Stimulated activated memory B cell treated with anti-CD40 and anti-IgM and Interleukin-4, amounts not matched to agents 10 μg/mL and 1 μg/mL and 100 μg/mL, for 72 hours (primary cell): ENCODE results near the gene ZNF595.
"Not testable (repeated sequence)": the region's sequence is repeated elsewhere in the genome, so short reads cannot be mapped to it uniquely, and the experiment has no call there.

Experiments used
- ATAC-seq: fragments of 150-1000 bp; cut with Tn5 transposase; 2 replicates; pipeline ENCODE4 v1.10.0; 2021
- H3K27ac Mint-ChIP-seq: one replicate; pipeline ENCODE4 v1.8.0; 2022; ENCODE audit warnings: mild to moderate bottlenecking, mixed read lengths
- H3K27me3 Mint-ChIP-seq: one replicate; pipeline ENCODE4 v1.8.0; 2022; ENCODE audit warnings: mixed read lengths
- H3K36me3 Mint-ChIP-seq: one replicate; pipeline ENCODE4 v1.8.0; 2022; ENCODE audit warnings: mixed read lengths
- H3K4me1 Mint-ChIP-seq: one replicate; pipeline ENCODE4 v1.8.0; 2022; ENCODE audit warnings: mixed read lengths
- H3K4me3 Mint-ChIP-seq: one replicate; pipeline ENCODE4 v1.8.0; 2022; ENCODE audit warnings: mild to moderate bottlenecking, moderate library complexity, mixed read lengths
- H3K9me3 Mint-ChIP-seq: one replicate; pipeline ENCODE4 v1.8.0; 2022; ENCODE audit warnings: mixed read lengths

Gene ZNF595

DNA sequence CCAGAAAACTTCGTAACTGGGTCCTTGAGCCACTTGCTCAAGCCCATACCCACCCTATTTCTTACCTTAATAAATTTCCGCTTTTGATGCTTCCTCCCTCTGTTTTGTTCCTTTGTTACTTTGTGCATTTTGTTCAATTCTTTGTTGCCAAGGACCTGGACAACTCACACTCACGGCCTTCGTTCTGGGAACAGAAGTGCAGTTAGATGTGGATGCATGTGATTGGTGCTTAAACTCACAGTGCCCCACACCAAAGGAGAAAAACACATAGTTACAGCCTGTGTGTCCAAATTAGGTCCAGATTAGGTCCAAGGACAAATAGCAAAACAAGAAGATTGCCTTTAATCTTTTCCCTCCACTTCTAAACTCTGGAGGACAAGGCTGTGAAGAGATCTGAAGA, 1.9 kb upstream of the ZNF595 start:
- H3K4me1 Mint-ChIP-seq, ATAC-seq, H3K9me3 Mint-ChIP-seq, H3K4me3 Mint-ChIP-seq, H3K27ac Mint-ChIP-seq, H3K36me3 Mint-ChIP-seq, H3K27me3 Mint-ChIP-seq: not testable (repeated sequence)

DNA sequence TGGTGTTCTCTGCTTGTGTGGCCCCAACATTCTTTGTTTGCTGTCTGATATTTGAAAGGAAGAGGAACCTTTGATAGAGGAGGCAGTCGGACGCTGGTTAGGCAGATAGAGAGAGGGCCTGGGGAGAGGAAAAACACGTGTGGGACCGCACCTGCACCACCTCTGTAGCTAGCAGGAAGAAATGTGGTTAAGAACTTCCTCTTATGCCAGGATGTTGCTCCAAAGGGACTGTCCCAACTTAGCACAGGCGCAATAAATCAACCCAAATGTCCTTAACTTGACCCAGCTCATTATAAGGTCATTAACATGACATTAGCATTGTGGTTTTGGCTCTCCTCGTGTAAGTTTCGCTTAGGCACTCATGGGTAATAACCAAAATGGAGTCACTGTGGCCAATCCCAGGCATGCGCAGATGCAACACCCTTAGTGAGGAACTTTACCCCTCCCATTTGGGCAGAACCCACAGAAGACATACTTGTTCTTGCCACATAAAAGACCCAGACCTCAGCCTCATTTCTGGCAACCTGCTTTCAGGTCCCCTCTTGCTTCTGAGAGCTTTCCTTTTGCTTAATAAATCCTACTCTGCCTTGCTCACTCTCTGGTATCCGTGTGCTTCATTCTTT, 1.4 kb upstream of the ZNF595 start:
- peak; percentile 89 for ATAC-seq

DNA sequence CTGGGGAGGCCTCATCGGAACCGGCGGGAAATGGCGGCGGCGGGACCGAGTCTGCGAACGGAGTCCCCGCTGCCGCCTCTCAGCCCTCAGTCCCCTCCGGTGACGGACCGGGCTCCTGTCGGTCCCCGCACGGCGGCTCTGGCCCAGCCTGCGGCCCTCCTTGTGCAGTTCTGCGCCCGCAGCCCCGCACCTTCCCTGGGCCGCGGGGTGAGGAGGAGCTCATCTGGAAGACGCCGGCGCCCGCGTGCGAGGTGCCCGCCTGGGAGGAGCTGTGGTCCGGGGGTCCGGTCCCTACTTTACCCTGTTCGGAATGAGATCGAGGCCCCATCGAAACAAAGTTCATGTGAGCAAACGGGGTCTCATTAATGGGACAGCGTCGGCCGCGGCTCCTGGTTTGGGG, 400 bp downstream of the ZNF595 start:
- peak; percentile 2 for ATAC-seq
- H3K27ac Mint-ChIP-seq, H3K4me3 Mint-ChIP-seq, H3K27me3 Mint-ChIP-seq, H3K36me3 Mint-ChIP-seq, H3K9me3 Mint-ChIP-seq, H3K4me1 Mint-ChIP-seq: not testable (repeated sequence)

More for the DNA sequence above, 1.4 kb upstream of the ZNF595 start:
- H3K36me3 Mint-ChIP-seq, H3K9me3 Mint-ChIP-seq, H3K27me3 Mint-ChIP-seq, H3K4me3 Mint-ChIP-seq, H3K27ac Mint-ChIP-seq, H3K4me1 Mint-ChIP-seq: not testable (repeated sequence)

DNA sequence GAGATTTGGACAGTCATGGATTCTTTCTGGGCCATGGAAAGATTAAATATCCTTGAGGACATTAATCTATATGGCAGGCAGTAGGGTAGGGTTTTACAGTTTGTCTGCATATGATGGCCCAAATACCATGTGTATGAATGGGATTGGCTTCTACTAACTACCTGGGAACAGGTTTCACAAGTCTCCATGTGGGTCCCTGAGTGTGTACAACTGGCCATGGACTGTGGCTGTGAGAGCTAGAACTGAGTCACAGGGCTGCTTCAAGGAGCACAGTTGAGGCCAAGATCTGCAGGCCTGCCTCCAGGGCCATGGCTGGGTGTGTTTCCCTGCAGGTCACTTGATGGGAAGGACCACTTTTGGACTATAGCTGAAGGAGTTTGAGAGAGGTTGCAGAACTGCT, 11.6 kb downstream of the ZNF595 start:
- H3K27me3 Mint-ChIP-seq, H3K9me3 Mint-ChIP-seq, H3K4me1 Mint-ChIP-seq, H3K4me3 Mint-ChIP-seq, H3K27ac Mint-ChIP-seq: not testable (repeated sequence)
- ATAC-seq: peak; percentile 40
- peaks cover 19% of the 10 kb centered on the region for H3K36me3 Mint-ChIP-seq

DNA sequence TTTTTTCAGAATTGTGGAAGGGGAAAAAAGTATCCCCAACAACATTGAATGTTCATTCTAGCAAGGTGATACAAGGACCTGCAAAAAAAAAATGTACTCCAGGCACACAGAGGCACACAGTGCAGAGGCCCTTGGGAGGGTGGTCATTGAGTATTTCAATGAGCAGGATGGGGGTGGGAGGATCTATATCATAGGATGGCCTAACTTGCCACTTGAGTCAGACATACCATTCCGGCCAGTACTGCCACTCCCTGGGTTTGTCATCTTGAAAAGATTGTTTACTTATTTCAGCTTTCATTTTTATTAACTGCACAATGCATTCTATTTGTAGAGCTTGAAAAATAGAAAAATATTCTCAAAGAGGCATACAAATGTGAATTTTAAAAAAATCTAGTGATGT, 18.7 kb downstream of the ZNF595 start:
- Mint-ChIP-seq H3K4me3 (no peak overlapping the region), H3K4me1 (no peaks in the 10 kb centered on the region), H3K9me3 (peaks cover 35% of the 10 kb centered on the region), H3K27me3 (no peaks in the 10 kb centered on the region), H3K27ac (no peak overlapping the region), H3K36me3 (peaks cover 77% of the 10 kb centered on the region)
- ATAC-seq: no peak

DNA sequence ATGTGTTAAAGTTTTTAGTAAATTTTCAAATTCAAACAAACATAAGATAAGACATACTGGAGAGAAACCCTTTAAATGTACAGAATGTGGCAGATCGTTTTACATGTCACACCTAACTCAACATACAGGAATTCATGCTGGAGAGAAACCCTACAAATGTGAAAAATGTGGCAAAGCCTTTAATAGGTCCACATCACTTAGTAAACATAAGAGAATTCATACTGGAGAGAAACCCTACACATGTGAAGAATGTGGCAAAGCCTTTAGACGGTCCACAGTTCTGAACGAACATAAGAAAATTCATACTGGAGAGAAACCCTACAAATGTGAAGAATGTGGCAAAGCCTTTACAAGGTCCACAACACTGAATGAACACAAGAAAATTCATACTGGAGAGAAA, 32.8 kb downstream of the ZNF595 start:
- H3K4me1 Mint-ChIP-seq: no peaks in the 10 kb centered on the region
- no peaks in the 10 kb centered on the region for H3K27me3 Mint-ChIP-seq
- peaks cover 27% of the 10 kb centered on the region for H3K9me3 Mint-ChIP-seq
- no peak overlapping the region for H3K4me3 Mint-ChIP-seq
- H3K36me3 Mint-ChIP-seq: peaks cover 71% of the 10 kb centered on the region
- H3K27ac Mint-ChIP-seq: no peak overlapping the region
- ATAC-seq: no peak

DNA sequence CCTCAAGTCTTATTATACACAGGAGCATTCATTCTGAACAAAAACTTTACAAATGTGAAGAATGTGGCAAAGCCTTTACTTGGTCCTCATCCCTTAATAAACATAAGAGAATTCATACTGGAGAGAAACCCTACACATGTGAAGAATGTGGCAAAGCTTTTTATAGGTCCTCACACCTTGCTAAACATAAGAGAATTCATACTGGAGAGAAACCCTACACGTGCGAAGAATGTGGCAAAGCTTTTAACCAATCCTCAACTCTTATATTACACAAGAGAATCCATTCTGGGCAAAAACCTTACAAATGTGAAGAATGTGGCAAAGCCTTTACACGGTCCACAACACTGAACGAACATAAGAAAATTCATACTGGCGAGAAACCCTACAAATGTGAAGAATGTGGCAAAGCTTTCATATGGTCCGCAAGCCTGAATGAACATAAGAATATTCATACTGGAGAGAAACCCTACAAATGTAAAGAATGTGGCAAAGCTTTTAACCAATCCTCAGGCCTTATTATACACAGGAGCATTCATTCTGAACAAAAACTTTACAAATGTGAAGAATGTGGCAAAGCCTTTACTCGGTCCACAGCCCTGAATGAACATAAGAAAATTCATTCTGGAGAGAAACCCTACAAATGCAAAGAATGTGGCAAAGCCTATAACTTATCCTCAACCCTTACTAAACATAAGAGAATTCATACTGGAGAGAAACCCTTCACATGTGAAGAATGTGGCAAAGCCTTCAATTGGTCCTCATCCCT, 33.6 kb downstream of the ZNF595 start:
- not testable (repeated sequence) for H3K4me1 Mint-ChIP-seq, H3K4me3 Mint-ChIP-seq, ATAC-seq, H3K27me3 Mint-ChIP-seq, H3K27ac Mint-ChIP-seq
- peaks cover 71% of the 10 kb centered on the region for H3K36me3 Mint-ChIP-seq
- peaks cover 34% of the 10 kb centered on the region for H3K9me3 Mint-ChIP-seq

DNA sequence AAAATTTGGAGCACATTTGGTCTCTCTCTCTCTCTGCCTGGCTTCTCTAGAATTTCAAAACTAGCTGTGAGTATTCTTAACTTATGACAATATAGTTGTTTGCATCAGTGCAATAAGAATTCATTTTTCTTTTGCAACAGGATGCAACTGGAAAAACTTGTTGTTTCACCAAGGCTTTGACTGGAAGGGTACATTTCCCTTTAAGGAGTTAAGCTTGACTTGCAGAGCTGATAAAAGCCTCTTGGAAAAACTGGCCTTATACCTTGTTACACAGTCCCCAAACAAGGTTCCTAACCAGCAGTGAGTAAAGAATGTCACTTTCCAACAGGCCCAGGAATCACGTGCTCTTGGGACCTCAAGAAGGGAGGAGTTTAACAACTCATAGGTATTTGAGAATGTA, 45.3 kb downstream of the ZNF595 start:
- H3K36me3 Mint-ChIP-seq: peaks cover 5% of the 10 kb centered on the region
- no peaks in the 10 kb centered on the region for H3K4me1 Mint-ChIP-seq
- no peak overlapping the region for H3K27ac Mint-ChIP-seq
- ATAC-seq: no peak
- no peaks in the 10 kb centered on the region for H3K27me3 Mint-ChIP-seq
- no peak overlapping the region for H3K4me3 Mint-ChIP-seq
- peaks cover 17% of the 10 kb centered on the region for H3K9me3 Mint-ChIP-seq

DNA sequence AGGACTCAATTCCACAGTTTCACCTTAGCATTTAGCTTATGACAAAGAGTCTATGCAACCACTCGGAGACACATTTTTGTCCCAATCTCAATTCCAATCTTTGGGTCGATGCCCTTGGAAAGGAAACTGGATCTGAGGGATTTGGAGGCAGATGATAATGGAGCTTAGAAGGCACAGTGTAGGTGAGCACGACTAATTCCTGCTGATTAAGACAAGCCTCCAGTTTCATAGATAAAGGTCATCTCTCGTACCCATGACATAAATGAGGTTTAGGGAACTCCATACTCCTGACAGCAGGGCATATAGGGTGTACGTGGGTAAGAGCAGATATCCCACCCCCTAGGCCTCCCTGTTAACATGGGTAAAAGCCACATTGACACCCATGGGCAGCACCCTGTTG, 46.7 kb downstream of the ZNF595 start:
- peaks cover 13% of the 10 kb centered on the region for H3K9me3 Mint-ChIP-seq
- no peaks in the 10 kb centered on the region for H3K4me1 Mint-ChIP-seq
- H3K4me3 Mint-ChIP-seq: no peak overlapping the region
- peaks cover 7% of the 10 kb centered on the region for H3K27me3 Mint-ChIP-seq
- no peak for ATAC-seq
- no peaks in the 10 kb centered on the region for H3K36me3 Mint-ChIP-seq
- H3K27ac Mint-ChIP-seq: no peak overlapping the region

DNA sequence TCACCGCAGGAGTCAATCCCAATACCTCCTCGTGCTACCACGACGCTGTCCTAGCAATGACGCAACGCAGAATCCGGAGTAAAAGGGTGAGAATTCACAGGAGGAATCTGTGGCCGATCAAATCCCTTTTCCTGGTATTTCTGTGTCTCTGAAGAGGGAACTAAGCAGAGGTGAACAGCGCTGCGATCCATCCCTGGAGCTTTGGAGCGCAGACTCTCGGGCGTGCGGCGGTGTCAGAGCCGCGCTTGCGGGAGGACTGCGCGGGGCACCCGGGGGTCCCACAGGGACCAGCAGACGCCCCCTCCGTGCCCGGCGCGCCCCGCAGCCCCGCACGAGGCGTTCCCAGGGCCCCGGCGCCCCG, 53.9 kb downstream of the ZNF595 start:
- no peak overlapping the region for H3K4me3 Mint-ChIP-seq
- H3K4me1 Mint-ChIP-seq: no peaks in the 10 kb centered on the region
- no peak for ATAC-seq
- H3K9me3 Mint-ChIP-seq: peaks cover 36% of the 10 kb centered on the region
- peaks cover 66% of the 10 kb centered on the region for H3K27me3 Mint-ChIP-seq
- peaks cover 16% of the 10 kb centered on the region for H3K36me3 Mint-ChIP-seq
- no peak overlapping the region for H3K27ac Mint-ChIP-seq

DNA sequence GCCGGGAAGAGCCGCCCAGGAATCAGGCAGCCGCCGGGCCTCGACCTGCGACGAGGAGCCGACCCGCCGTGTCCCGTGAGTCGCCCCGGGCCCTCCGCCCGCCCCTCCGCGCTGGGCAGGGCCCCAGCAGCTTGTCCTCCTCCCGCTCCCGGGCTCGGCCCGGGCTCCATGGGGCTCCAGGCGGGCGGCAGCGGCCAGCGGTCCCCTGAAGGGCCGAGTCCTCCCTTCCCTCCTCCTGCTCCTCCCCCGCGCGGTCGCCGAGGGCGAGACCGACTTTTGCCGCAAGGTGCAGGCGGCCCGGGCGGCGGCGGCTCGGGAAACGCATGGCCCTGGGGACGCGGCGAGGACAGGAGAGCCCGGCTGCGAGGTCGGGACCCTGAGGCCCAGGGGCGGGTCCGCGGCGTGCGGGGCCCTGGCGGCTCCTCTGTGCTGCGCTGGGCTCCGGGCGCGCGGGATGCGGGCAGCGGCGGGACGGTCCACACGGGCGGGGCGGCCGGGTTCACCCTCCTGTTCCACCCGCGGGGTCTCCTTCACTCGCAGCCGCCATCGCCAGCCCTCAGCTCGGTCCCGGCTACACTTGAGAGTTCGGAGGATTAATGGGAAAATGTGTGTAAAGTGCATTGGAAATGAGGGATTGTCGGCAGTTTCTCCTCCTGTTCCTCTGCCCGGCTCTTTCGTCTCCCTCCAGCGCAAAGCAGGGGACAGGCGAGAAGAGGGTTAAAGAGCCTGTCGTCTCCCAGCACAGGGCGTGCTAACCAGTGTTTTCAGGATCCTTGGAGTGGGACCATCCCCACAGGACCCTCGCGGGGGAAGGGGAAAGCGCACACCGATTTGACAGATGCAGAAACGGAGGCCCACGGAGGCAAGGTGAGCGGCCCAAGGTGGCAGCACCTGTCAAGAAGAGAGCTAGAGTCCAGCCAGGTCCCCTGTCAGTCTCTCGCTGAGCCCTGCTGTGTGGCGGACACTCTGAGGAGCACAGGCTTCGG, 54.6 kb downstream of the ZNF595 start:
- Mint-ChIP-seq H3K27ac (no peak overlapping the region), H3K4me3 (no peak overlapping the region), H3K36me3 (peaks cover 16% of the 10 kb centered on the region), H3K9me3 (peaks cover 33% of the 10 kb centered on the region), H3K4me1 (no peaks in the 10 kb centered on the region), H3K27me3 (peaks cover 66% of the 10 kb centered on the region)
- peak; percentile 39 for ATAC-seq

DNA sequence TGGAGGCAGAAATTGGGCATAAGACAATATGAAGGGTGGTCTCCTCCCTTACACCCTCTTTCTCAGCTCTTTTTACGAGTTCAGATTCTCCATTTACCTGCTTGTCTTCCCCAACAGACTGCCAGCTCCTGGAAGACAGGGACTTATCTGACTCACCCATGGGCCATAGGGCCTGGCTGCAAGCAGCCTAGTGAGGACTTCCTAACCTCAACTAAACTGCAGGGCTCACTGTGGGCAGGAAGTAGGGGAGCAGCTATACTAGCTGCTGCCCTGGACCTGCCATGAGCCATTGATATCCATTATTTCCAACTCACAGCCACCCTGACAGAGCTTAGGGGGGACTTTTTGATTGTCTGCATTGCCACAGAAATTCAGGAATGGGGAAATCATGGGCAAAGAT, 59.6 kb downstream of the ZNF595 start:
- Mint-ChIP-seq H3K4me3 (no peak overlapping the region), H3K9me3 (peaks cover 44% of the 10 kb centered on the region), H3K4me1 (peaks cover 6% of the 10 kb centered on the region), H3K27me3 (peaks cover 42% of the 10 kb centered on the region), H3K36me3 (peaks cover 25% of the 10 kb centered on the region), H3K27ac (no peak overlapping the region)
- ATAC-seq: no peak

DNA sequence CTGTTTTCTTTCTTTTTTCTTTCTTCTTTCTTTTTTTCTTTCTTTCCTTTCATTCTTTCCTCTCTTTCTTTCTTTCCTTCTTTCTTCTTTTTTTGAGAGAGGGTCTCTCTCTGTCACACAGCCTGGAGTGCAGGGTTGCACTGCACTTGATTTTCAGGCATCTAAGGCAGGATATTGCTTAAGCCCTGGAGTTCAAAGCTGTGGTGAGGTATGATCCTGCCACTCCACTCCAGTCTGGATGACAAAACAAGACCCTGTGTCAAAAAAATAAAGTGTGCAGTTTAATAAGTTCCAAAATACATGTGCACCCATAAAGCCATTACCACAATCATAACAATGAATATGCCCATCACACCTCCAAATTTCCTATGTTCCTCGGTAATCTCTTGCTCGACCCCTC, 60.6 kb downstream of the ZNF595 start:
- peaks cover 24% of the 10 kb centered on the region for H3K36me3 Mint-ChIP-seq
- no peak for ATAC-seq
- H3K27me3 Mint-ChIP-seq: peaks cover 32% of the 10 kb centered on the region
- H3K4me3 Mint-ChIP-seq: no peak overlapping the region
- peaks cover 6% of the 10 kb centered on the region for H3K4me1 Mint-ChIP-seq
- H3K9me3 Mint-ChIP-seq: peaks cover 39% of the 10 kb centered on the region
- no peak overlapping the region for H3K27ac Mint-ChIP-seq

DNA sequence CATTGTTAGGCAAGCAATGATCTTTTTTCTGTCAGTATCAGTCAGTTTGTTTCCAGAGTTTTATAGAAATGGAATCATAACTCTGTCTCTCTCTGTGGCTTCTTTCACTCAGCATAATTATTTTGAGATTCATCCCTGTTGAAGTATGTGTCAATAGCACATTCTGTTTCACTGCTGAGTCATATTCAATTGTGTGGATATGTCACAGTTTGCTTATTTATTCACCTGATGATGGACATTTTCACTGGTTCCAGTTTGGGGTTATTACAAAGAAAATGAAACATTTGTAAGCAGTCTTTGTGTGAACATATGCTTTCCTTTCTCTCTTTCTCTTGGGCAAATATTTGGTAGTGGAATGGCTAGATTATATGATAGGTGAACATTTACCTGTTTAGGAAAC, 61.0 kb downstream of the ZNF595 start:
- H3K4me3 Mint-ChIP-seq: no peak overlapping the region
- peaks cover 6% of the 10 kb centered on the region for H3K4me1 Mint-ChIP-seq
- peaks cover 20% of the 10 kb centered on the region for H3K36me3 Mint-ChIP-seq
- peaks cover 35% of the 10 kb centered on the region for H3K9me3 Mint-ChIP-seq
- ATAC-seq: no peak
- no peak overlapping the region for H3K27ac Mint-ChIP-seq
- peaks cover 28% of the 10 kb centered on the region for H3K27me3 Mint-ChIP-seq

DNA sequence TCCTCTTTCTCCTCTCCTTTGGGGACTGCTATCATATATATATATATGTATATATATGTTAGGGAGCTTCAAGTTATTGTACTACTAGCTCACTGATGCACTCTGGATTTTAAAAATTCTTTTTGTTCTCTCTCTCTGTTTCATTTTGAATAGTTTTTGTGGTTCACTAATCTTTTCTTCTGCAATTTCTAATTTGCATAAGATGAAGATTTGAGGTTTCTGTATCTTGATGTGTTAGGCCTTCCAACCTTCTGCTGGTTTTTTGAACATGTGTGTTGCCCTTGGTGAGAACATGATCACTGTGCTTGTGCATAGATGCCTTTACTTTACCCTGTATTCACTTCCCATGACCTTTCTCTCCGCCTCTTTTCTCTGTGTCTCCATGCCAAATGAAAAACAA, 63.4 kb downstream of the ZNF595 start:
- peaks cover 5% of the 10 kb centered on the region for H3K27me3 Mint-ChIP-seq
- peaks cover 26% of the 10 kb centered on the region for H3K9me3 Mint-ChIP-seq
- peaks cover 12% of the 10 kb centered on the region for H3K4me1 Mint-ChIP-seq
- ATAC-seq: no peak
- H3K27ac Mint-ChIP-seq: no peak overlapping the region
- no peak overlapping the region for H3K4me3 Mint-ChIP-seq
- H3K36me3 Mint-ChIP-seq: peaks cover 8% of the 10 kb centered on the region
